ENCODE measurements around the gene DTX2.
A peak's percentile ranks its signal among the peaks of the same experiment; 100 is the strongest.
"Not testable (repeated sequence)": the region's sequence is repeated elsewhere in the genome, so short reads cannot be mapped to it uniquely, and the experiment has no call there.

The DTX2 gene

DNA sequence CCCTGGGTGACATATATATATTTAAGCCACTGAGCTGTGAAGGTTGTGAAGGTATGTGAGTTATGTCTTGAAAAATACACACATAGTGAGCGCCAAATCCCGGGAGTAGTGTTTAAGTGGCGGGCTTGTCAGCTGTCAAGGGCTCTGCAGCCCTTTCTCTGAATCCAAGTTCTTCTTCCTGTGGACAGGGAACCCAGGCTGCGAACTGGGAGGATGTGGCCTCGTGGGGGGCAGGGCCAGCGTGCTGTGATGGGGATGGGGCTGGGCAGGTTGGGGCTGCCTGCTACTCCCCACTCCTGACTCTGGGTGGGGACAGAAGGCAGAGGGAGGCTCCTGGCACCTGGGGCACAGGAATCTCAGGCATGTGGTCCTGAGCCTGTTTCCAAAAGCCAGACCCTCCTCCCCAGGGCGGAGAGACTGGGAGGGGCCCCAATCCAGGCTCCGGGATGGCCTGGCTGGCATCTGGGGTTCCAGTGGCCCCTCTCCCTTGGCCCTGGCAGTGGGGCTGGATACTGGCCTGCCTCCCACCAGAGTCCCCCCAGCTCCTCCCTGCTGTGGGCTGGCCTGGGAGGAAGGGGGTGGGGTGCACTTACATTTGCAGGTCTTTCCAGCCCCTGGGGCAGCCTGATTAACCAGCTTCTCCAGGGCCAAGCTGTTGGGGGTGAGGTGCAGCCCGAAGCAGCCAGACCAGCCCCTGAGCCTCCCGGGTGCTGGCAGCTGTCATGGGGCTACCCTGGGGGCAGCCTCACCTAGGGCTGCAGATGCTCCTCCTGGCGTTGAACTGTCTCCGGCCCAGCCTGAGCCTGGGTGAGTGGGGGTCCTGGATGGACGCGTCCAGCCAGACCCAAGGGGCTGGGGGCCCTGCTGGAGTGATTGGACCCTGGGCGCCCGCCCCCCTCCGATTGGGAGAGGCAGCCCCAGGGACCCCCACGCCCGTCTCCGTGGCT is 48.7 kb downstream of the DTX2 start, which contains the start of gene UPK3B:
TSS of gene UPK3B (plus strand) at position 622 of the 947 bp plus-strand sequence. CDS start at position 723, 101 bp downstream.
- ATAC-seq: peak; percentile 3
- TF ChIP-seq TOX (CRISPR knock-in tag; IDR thresholded peaks at IDR 0.05; ENCODE audit: borderline replicate concordance) (no peak), ZFP3 (CRISPR knock-in tag; IDR thresholded peaks at IDR 0.05) (no peak), CSDC2 (CRISPR knock-in tag; IDR thresholded peaks at IDR 0.05) (no peak), ZFP30 (CRISPR knock-in tag; IDR thresholded peaks at IDR 0.05) (no peak), ZNF565 (CRISPR knock-in tag; conservative IDR thresholded peaks at IDR 0.05; ENCODE audit: low read depth) (no peak), ESRRG (CRISPR knock-in tag; IDR thresholded peaks at IDR 0.05) (no peak), ZNF8 (CRISPR knock-in tag; IDR thresholded peaks at IDR 0.05) (no peak), ISL1 (CRISPR knock-in tag; IDR thresholded peaks at IDR 0.05) (no peak), GLIS3 (CRISPR knock-in tag; IDR thresholded peaks at IDR 0.05) (no peak), OSR1 (CRISPR knock-in tag; IDR thresholded peaks at IDR 0.05) (no peak), ZNF70 (CRISPR knock-in tag; IDR thresholded peaks at IDR 0.05) (no peak), BACH2 (CRISPR knock-in tag; IDR thresholded peaks at IDR 0.05; ENCODE audit: borderline replicate concordance) (no peak), RARB (CRISPR knock-in tag; IDR thresholded peaks at IDR 0.05) (no peak)
- TF ChIP-seq, protein P1, sequence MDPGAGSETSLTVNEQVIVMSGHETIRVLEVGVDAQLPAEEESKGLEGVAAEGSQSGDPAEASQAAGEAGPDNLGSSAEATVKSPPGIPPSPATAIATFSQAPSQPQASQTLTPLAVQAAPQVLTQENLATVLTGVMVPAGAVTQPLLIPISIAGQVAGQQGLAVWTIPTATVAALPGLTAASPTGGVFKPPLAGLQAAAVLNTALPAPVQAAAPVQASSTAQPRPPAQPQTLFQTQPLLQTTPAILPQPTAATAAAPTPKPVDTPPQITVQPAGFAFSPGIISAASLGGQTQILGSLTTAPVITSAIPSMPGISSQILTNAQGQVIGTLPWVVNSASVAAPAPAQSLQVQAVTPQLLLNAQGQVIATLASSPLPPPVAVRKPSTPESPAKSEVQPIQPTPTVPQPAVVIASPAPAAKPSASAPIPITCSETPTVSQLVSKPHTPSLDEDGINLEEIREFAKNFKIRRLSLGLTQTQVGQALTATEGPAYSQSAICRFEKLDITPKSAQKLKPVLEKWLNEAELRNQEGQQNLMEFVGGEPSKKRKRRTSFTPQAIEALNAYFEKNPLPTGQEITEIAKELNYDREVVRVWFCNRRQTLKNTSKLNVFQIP (CRISPR knock-in tag; IDR thresholded peaks at IDR 0.05; ENCODE audit: borderline replicate concordance, low read depth): no peak
- TF ChIP-seq, protein P2, sequence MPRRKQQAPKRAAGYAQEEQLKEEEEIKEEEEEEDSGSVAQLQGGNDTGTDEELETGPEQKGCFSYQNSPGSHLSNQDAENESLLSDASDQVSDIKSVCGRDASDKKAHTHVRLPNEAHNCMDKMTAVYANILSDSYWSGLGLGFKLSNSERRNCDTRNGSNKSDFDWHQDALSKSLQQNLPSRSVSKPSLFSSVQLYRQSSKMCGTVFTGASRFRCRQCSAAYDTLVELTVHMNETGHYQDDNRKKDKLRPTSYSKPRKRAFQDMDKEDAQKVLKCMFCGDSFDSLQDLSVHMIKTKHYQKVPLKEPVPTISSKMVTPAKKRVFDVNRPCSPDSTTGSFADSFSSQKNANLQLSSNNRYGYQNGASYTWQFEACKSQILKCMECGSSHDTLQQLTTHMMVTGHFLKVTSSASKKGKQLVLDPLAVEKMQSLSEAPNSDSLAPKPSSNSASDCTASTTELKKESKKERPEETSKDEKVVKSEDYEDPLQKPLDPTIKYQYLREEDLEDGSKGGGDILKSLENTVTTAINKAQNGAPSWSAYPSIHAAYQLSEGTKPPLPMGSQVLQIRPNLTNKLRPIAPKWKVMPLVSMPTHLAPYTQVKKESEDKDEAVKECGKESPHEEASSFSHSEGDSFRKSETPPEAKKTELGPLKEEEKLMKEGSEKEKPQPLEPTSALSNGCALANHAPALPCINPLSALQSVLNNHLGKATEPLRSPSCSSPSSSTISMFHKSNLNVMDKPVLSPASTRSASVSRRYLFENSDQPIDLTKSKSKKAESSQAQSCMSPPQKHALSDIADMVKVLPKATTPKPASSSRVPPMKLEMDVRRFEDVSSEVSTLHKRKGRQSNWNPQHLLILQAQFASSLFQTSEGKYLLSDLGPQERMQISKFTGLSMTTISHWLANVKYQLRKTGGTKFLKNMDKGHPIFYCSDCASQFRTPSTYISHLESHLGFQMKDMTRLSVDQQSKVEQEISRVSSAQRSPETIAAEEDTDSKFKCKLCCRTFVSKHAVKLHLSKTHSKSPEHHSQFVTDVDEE (CRISPR knock-in tag; IDR thresholded peaks at IDR 0.05): no peak
- TF ChIP-seq, protein P3, sequence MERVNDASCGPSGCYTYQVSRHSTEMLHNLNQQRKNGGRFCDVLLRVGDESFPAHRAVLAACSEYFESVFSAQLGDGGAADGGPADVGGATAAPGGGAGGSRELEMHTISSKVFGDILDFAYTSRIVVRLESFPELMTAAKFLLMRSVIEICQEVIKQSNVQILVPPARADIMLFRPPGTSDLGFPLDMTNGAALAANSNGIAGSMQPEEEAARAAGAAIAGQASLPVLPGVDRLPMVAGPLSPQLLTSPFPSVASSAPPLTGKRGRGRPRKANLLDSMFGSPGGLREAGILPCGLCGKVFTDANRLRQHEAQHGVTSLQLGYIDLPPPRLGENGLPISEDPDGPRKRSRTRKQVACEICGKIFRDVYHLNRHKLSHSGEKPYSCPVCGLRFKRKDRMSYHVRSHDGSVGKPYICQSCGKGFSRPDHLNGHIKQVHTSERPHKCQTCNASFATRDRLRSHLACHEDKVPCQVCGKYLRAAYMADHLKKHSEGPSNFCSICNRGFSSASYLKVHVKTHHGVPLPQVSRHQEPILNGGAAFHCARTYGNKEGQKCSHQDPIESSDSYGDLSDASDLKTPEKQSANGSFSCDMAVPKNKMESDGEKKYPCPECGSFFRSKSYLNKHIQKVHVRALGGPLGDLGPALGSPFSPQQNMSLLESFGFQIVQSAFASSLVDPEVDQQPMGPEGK (CRISPR knock-in tag; IDR thresholded peaks at IDR 0.05; ENCODE audit: borderline replicate concordance): no peak

DNA sequence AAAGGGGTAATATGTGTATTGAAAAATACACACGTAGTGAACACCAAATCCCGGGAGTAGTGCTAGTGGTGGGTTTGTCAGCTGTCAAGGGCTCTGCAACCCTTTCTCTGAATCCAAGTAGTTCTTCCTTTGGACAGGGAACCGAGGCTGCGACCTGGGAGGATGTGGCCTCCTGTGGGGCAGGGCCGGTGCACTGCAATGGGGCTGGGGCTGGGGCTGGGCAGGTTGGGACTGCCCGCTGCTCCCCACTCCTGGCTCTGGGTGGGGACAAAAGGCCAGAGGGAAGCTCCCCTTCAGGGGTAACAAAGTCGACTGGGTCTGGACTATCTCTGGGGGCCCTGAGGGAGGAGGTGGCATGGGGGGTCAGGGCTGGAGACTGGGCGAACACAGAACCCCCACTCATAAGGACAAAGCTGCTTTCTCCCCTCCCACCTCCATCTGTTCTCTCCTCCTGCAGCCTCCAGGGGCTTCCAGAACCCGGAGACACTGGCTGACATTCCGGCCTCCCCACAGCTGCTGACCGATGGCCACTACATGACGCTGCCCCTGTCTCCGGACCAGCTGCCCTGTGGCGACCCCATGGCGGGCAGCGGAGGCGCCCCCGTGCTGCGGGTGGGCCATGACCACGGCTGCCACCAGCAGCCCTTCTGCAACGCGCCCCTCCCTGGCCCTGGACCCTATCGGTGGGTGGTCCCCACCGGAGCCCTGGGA is 49.8 kb downstream of the DTX2 start:
- not testable (repeated sequence) for ATAC-seq

DNA sequence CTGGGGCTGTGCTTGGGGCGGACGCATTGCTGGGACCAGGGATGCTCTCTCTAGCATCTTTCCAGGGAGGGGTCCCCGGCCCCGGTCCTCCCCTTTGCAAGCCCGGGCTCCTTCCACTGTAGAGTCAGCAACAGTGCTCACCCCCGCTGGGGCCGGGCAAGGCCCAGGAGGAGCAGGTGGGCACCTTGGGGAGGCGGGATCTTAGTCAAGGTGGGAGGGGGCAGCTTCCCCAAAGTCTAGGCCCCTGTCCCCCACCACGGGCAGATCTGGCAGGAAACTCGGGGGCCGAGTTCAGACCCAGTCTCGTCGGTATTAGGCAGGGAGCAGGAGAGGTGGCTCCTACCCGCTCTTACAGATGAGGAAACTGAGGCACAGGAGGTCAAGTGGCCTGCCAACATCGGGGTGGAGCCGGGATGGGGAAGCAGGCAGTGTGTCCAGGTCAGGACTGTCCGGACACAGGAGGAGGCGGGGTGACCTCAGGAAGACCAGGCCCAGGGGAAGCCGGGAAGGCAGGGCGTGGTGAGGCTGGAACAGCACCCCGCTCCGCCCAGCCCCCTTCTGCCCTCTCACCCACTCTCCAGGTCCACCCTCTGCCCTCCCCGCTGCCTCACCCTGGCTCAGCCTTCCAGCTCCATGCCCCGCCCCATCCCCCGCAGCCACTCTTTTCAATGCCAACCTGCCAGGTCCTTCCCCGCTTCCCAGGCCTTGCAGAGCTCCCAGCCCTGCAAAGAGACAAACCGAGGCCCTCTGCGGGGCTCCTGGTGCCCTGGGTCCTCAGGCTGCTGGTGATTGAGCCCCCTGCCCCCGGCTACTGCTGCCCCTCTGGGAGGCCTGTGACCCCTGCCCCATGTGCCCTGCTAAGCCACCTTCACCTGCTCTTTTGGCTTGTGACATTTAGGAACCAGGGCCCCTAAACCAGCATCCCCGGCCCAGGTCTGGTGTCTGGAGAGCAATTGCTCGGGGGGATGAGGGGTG is 50.7 kb downstream of the DTX2 start:
- ATAC-seq: not testable (repeated sequence)

DNA sequence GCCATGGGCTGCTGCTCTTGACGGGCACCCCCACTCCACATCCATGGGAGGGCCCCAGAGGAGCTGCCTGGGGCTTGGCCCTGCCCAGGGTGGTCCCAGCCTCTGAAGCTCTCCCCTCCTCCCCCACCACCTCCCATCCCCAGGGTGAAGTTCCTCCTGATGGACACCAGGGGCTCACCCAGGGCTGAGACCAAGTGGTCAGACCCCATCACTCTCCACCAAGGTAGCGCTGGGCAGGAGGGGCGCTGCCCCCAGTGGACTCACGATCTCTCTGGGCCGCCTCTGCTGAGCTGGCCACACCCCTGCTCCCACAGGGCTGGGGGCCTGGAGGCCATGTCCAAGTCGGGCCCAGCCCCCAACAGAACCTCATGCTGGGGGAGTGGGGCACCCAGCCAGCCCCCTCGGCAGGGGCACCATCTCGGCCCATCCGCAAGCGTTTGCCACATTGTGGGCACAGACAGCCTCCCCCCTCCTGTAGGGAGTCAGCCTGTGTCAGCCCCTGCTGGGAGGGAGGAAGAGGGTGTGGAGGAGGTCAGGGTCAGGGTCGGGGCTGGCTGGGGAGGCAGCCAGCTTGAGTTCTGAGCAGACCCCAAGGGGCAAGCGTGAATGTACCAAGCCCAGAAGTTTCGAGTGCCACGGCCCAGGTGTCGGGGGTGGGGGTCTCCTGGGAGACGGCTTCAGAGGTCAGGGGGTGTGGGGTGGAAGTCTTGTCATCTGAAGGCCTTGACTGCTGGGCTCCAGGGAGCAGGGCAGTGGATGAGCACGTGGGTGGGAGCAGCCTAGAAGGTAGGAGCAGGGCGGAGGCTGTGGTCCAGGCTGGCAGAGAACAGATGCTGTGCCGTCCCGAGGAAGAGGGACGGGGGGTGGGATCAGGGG is 51.7 kb downstream of the DTX2 start:
- peak; percentile 54 for ATAC-seq
- no peak for TF ChIP-seq BACH2 (CRISPR knock-in tag; IDR thresholded peaks at IDR 0.05; ENCODE audit: borderline replicate concordance)
- no peak for TF ChIP-seq TCF4 (CRISPR knock-in tag; IDR thresholded peaks at IDR 0.05; ENCODE audit: borderline replicate concordance)
- TF ChIP-seq ZFP30 (CRISPR knock-in tag; IDR thresholded peaks at IDR 0.05): no peak
- TF ChIP-seq ESRRG (CRISPR knock-in tag; IDR thresholded peaks at IDR 0.05): no peak
- no peak for TF ChIP-seq SNAI2 (CRISPR knock-in tag; IDR thresholded peaks at IDR 0.05)
- no peak for TF ChIP-seq RARB (CRISPR knock-in tag; IDR thresholded peaks at IDR 0.05)
- TF ChIP-seq, protein P4, sequence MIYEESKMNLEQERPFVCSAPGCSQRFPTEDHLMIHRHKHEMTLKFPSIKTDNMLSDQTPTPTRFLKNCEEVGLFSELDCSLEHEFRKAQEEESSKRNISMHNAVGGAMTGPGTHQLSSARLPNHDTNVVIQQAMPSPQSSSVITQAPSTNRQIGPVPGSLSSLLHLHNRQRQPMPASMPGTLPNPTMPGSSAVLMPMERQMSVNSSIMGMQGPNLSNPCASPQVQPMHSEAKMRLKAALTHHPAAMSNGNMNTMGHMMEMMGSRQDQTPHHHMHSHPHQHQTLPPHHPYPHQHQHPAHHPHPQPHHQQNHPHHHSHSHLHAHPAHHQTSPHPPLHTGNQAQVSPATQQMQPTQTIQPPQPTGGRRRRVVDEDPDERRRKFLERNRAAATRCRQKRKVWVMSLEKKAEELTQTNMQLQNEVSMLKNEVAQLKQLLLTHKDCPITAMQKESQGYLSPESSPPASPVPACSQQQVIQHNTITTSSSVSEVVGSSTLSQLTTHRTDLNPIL (CRISPR knock-in tag; IDR thresholded peaks at IDR 0.05; ENCODE audit: low read depth): no peak
- no peak for TF ChIP-seq CSDC2 (CRISPR knock-in tag; IDR thresholded peaks at IDR 0.05)
- TF ChIP-seq, protein P1 (CRISPR knock-in tag; IDR thresholded peaks at IDR 0.05; ENCODE audit: borderline replicate concordance, low read depth): no peak
- no peak for TF ChIP-seq GLIS3 (CRISPR knock-in tag; IDR thresholded peaks at IDR 0.05)
- TF ChIP-seq ZNF70 (CRISPR knock-in tag; IDR thresholded peaks at IDR 0.05): no peak
- TF ChIP-seq ZNF8 (CRISPR knock-in tag; IDR thresholded peaks at IDR 0.05): no peak
- no peak for TF ChIP-seq ZNF565 (CRISPR knock-in tag; conservative IDR thresholded peaks at IDR 0.05; ENCODE audit: low read depth)
- TF ChIP-seq ARNTL (CRISPR knock-in tag; IDR thresholded peaks at IDR 0.05; ENCODE audit: borderline replicate concordance, low read depth): no peak
- no peak for TF ChIP-seq ISL1 (CRISPR knock-in tag; IDR thresholded peaks at IDR 0.05)
